Measurements from ENCODE around the gene TPCN2. TPM values are rescaled to one million over a fixed set of nuclear protein-coding genes. Genes with fewer than 3 reads are reported as not detected.

TPCN2 gene
- total and polyA plus RNA-seq, 4 donors, result 6.4 to 20.8 (median 12.1) TPM

DNA sequence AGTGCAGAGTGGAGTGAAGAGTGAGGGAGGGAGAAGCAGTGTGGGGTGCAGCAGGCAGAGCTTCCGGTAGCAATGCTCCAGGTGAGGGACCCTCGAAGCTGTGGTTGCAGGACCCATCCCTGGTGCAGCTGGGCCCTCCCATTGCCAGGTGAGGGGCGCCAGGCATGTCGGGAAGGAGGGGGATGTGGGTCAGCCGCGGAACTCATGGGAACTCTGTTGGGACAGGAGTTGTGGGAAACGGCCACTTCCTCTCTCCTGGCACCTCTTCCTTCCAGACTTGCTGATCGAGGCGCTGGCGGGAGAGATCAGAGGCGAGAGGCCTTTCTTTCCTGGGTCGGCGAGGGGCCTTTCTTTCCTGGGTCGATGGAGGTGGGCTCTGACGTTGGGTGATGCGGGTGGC, 48.5 kb downstream of the TPCN2 start:
- no peak for TF ChIP-seq SP1 (IDR thresholded peaks at IDR 0.05)
- TF ChIP-seq FOXA2 (IDR thresholded peaks at IDR 0.05), result no peak
- no peak for TF ChIP-seq EGR1 (IDR thresholded peaks at IDR 0.05; ENCODE audit: low read depth in 2 of 2)
- no peak for TF ChIP-seq GABPA (IDR thresholded peaks at IDR 0.05 in 1 of 2, conservative IDR thresholded peaks at IDR 0.05 in 1 of 2)
- no peak for TF ChIP-seq FOXA1 (IDR thresholded peaks at IDR 0.05)
- no peak for TF ChIP-seq HNF4G (IDR thresholded peaks at IDR 0.05)
- no peak for TF ChIP-seq HNF4A (conservative IDR thresholded peaks at IDR 0.05)
- no peak for TF ChIP-seq JUND (IDR thresholded peaks at IDR 0.05)
- TF ChIP-seq, protein P1, sequence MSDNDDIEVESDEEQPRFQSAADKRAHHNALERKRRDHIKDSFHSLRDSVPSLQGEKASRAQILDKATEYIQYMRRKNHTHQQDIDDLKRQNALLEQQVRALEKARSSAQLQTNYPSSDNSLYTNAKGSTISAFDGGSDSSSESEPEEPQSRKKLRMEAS (IDR thresholded peaks at IDR 0.05), result no peak
- peaks cover 0 to 4% (median 0%) of the 10 kb centered on the region in 4 donors for H3K4me1 ChIP-seq (ENCODE audit: control insufficient read depth in 4 of 4, insufficient read depth in 4 of 4, low read length in 3 of 4)
- H3K36me3 ChIP-seq (ENCODE audit: control insufficient read depth in 4 of 4, insufficient read depth in 3 of 4, low read depth in 1 of 4, low read length in 3 of 4), result peaks cover 0 to 5% (median 3%) of the 10 kb centered on the region in 4 donors
- 69% methylated on average over 16 of the region's 16 CpGs for WGBS
- H3K9ac ChIP-seq (ENCODE audit: low read depth in 1 of 2, low read length in 2 of 2), result no peak overlapping the region
- DNase-seq (ENCODE audit: low spot score), result no peak
- no peak overlapping the region for H3K4me3 ChIP-seq (ENCODE audit: low read depth in 1 of 3, low read length in 3 of 3)
- no peaks in the 10 kb centered on the region for H3K27me3 ChIP-seq (ENCODE audit: control insufficient read depth in 4 of 4, insufficient read depth in 4 of 4, low read length in 3 of 4)
- no peaks in the 10 kb centered on the region for H3K9me3 ChIP-seq (ENCODE audit: control insufficient read depth in 4 of 4, low read length in 3 of 4)
- no peak overlapping the region for H3K27ac ChIP-seq (ENCODE audit: low read depth in 1 of 2, low read length in 2 of 2)

DNA sequence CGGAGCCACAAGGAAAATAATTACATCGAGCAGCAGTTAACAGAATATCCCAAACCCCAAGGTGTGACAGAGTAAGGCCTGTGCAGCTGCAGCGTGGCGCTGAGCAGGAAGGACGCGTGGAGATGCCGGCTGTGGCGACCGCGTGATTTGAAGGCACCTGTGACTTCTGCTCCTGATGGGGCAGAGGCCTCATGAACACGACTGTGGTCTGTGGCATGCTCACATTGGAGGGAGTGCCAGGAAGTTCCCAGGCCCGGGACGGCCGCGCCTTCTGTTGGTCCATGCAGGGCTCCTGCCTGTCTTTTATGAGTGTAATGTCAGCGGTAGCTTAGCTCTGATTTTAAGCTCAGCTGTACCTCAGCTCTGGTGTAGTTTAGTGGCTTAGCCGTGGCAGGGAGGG, 50.4 kb downstream of the TPCN2 start:
- Histone ChIP-seq H3K9me3 (ENCODE audit: control insufficient read depth in 4 of 4, low read length in 3 of 4) (no peaks in the 10 kb centered on the region), H3K36me3 (ENCODE audit: control insufficient read depth in 4 of 4, insufficient read depth in 3 of 4, low read depth in 1 of 4, low read length in 3 of 4) (no peaks in the 10 kb centered on the region), H3K9ac (ENCODE audit: low read depth in 1 of 2, low read length in 2 of 2) (no peak overlapping the region), H3K4me3 (ENCODE audit: low read depth in 1 of 3, low read length in 3 of 3) (no peak overlapping the region), H3K27me3 (ENCODE audit: control insufficient read depth in 4 of 4, insufficient read depth in 4 of 4, low read length in 3 of 4) (no peaks in the 10 kb centered on the region), H3K27ac (ENCODE audit: low read depth in 1 of 2, low read length in 2 of 2) (no peak overlapping the region), H3K4me1 (ENCODE audit: control insufficient read depth in 4 of 4, insufficient read depth in 4 of 4, low read length in 3 of 4) (peaks cover 0 to 4% (median 0%) of the 10 kb centered on the region in 4 donors)
- no peak for DNase-seq (ENCODE audit: low spot score)
- WGBS, result 67% methylated on average over 17 of the region's 17 CpGs
- TF ChIP-seq TAF1 (conservative IDR thresholded peaks at IDR 0.05) (no peak), RXRA (IDR thresholded peaks at IDR 0.05) (no peak), NR2F2 (IDR thresholded peaks at IDR 0.05) (no peak), HNF4A (conservative IDR thresholded peaks at IDR 0.05) (no peak), GABPA (IDR thresholded peaks at IDR 0.05 in 1 of 2, conservative IDR thresholded peaks at IDR 0.05 in 1 of 2) (no peak), FOXA2 (IDR thresholded peaks at IDR 0.05) (no peak), EGR1 (IDR thresholded peaks at IDR 0.05; ENCODE audit: low read depth in 2 of 2) (no peak), SP1 (IDR thresholded peaks at IDR 0.05) (no peak), YY1 (IDR thresholded peaks at IDR 0.05) (no peak), RAD21 (IDR thresholded peaks at IDR 0.05) (no peak), FOXA1 (IDR thresholded peaks at IDR 0.05) (no peak), HNF4G (IDR thresholded peaks at IDR 0.05) (no peak), JUND (IDR thresholded peaks at IDR 0.05) (no peak)
- TF ChIP-seq, protein P1 (IDR thresholded peaks at IDR 0.05), result no peak
- TF ChIP-seq, protein P2, sequence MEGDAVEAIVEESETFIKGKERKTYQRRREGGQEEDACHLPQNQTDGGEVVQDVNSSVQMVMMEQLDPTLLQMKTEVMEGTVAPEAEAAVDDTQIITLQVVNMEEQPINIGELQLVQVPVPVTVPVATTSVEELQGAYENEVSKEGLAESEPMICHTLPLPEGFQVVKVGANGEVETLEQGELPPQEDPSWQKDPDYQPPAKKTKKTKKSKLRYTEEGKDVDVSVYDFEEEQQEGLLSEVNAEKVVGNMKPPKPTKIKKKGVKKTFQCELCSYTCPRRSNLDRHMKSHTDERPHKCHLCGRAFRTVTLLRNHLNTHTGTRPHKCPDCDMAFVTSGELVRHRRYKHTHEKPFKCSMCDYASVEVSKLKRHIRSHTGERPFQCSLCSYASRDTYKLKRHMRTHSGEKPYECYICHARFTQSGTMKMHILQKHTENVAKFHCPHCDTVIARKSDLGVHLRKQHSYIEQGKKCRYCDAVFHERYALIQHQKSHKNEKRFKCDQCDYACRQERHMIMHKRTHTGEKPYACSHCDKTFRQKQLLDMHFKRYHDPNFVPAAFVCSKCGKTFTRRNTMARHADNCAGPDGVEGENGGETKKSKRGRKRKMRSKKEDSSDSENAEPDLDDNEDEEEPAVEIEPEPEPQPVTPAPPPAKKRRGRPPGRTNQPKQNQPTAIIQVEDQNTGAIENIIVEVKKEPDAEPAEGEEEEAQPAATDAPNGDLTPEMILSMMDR (IDR thresholded peaks at IDR 0.05; ENCODE audit: low read depth, low read length, missing input control), result no peak
- TF ChIP-seq, protein P3, sequence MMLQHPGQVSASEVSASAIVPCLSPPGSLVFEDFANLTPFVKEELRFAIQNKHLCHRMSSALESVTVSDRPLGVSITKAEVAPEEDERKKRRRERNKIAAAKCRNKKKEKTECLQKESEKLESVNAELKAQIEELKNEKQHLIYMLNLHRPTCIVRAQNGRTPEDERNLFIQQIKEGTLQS (IDR thresholded peaks at IDR 0.05), result no peak
- TF ChIP-seq, protein P4, sequence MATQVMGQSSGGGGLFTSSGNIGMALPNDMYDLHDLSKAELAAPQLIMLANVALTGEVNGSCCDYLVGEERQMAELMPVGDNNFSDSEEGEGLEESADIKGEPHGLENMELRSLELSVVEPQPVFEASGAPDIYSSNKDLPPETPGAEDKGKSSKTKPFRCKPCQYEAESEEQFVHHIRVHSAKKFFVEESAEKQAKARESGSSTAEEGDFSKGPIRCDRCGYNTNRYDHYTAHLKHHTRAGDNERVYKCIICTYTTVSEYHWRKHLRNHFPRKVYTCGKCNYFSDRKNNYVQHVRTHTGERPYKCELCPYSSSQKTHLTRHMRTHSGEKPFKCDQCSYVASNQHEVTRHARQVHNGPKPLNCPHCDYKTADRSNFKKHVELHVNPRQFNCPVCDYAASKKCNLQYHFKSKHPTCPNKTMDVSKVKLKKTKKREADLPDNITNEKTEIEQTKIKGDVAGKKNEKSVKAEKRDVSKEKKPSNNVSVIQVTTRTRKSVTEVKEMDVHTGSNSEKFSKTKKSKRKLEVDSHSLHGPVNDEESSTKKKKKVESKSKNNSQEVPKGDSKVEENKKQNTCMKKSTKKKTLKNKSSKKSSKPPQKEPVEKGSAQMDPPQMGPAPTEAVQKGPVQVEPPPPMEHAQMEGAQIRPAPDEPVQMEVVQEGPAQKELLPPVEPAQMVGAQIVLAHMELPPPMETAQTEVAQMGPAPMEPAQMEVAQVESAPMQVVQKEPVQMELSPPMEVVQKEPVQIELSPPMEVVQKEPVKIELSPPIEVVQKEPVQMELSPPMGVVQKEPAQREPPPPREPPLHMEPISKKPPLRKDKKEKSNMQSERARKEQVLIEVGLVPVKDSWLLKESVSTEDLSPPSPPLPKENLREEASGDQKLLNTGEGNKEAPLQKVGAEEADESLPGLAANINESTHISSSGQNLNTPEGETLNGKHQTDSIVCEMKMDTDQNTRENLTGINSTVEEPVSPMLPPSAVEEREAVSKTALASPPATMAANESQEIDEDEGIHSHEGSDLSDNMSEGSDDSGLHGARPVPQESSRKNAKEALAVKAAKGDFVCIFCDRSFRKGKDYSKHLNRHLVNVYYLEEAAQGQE (IDR thresholded peaks at IDR 0.05), result no peak
- TF ChIP-seq, protein P5, sequence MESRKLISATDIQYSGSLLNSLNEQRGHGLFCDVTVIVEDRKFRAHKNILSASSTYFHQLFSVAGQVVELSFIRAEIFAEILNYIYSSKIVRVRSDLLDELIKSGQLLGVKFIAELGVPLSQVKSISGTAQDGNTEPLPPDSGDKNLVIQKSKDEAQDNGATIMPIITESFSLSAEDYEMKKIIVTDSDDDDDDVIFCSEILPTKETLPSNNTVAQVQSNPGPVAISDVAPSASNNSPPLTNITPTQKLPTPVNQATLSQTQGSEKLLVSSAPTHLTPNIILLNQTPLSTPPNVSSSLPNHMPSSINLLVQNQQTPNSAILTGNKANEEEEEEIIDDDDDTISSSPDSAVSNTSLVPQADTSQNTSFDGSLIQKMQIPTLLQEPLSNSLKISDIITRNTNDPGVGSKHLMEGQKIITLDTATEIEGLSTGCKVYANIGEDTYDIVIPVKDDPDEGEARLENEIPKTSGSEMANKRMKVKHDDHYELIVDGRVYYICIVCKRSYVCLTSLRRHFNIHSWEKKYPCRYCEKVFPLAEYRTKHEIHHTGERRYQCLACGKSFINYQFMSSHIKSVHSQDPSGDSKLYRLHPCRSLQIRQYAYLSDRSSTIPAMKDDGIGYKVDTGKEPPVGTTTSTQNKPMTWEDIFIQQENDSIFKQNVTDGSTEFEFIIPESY (IDR thresholded peaks at IDR 0.05), result no peak
